GM18505 (cell line): Measurements from ENCODE around the gene HMGN1.

Source experiments
- ATAC-seq: cut with Tn5 transposase; IDR thresholded peaks from one replicate; pipeline ENCODE4 v1.9.1; 2021; ENCODE audit not compliant: unreplicated experiment
- POLR2A ChIP-seq: IDR thresholded peaks from 4 replicates; pipeline ENCODE4 v1.6.1; 2011; ENCODE audit warnings: borderline replicate concordance; ENCODE audit not compliant: insufficient read depth, insufficient read length; ENCODE audit errors: extremely low read depth

Gene HMGN1

GRCh38 chr21:39350094-39351005 lies 1.5 kb upstream of the HMGN1 start:
- no peak for TF ChIP-seq POLR2A
- no peak for ATAC-seq

GRCh38 chr21:39349211-39350093 lies 564 bp upstream of the HMGN1 start:
- TF ChIP-seq POLR2A: peak; percentile 69
- peak; percentile 86 for ATAC-seq

- no peak for ATAC-seq
- TF ChIP-seq POLR2A: no peak
These were observed 891 bp downstream of the HMGN1 start for GRCh38 chr21:39348040-39348354.

GRCh38 chr21:39347537-39347936 lies 1.4 kb downstream of the HMGN1 start:
- no peak for TF ChIP-seq POLR2A
- no peak for ATAC-seq

GRCh38 chr21:39346671-39347331 lies 2.1 kb downstream of the HMGN1 start:
- TF ChIP-seq POLR2A: no peak
- no peak for ATAC-seq

GRCh38 chr21:39346206-39346605 lies 2.7 kb downstream of the HMGN1 start:
- TF ChIP-seq POLR2A: no peak
- ATAC-seq: no peak

- no peak for TF ChIP-seq POLR2A
- no peak for ATAC-seq
These were observed 3.4 kb downstream of the HMGN1 start for GRCh38 chr21:39345440-39345839.

GRCh38 chr21:39344848-39345247 lies 4.0 kb downstream of the HMGN1 start:
- ATAC-seq: no peak
- no peak for TF ChIP-seq POLR2A

- TF ChIP-seq POLR2A: no peak
- ATAC-seq: no peak
These were observed 7.5 kb downstream of the HMGN1 start for GRCh38 chr21:39341249-39341923.

GRCh38 chr21:39340687-39341086 lies 8.2 kb downstream of the HMGN1 start:
- ATAC-seq: no peak
- no peak for TF ChIP-seq POLR2A

- TF ChIP-seq POLR2A: no peak
- ATAC-seq: no peak
These were observed 9.7 kb downstream of the HMGN1 start for GRCh38 chr21:39339231-39339630.

- no peak for ATAC-seq
- TF ChIP-seq POLR2A: no peak
These were observed 12.4 kb downstream of the HMGN1 start for GRCh38 chr21:39336457-39337008.
